ENCODE results near the gene KCNMB2. TPM values are rescaled to one million over a fixed set of nuclear protein-coding genes. Genes with fewer than 3 reads are reported as not detected.

Gene KCNMB2
- total RNA-seq, 1 experiment from 2014 or later: not detected

DNA sequence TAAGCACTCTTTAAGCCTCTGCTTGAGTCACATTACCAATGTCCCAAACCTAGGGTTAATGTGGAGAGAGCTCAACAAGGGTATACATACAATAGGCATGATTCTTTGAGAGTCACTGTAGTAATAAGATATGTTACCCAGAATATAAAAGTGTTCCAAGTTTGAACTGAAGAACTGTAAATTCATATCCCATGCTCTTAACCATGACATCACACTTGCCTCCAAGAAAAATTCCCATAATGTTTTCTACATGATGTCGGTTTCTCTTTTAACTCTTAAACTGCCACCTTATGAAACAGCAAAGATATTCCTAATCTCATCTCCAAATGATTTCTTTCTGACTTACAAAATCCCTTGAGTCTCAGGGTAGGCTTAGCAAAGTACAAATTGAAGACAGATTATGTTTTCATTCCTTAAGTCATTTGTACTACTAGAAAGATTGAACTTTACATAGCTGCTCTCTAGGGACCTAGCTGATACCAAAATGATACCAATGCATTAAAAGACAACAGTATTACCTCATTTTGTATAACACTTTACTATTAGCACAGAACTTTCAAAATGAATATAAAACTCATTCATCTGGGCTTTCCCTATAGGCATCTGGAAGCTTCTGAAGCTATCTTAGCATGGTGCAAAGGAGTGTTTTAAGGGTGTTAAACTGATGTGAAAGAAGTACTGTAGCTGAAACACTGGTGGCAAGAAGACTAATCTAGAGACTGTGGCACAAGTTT lies 127.1 kb downstream of the KCNMB2 start:
- Histone ChIP-seq H3F3A (ENCODE audit: low read length, unreplicated experiment) (no peaks in the 10 kb centered on the region), H3K27ac (ENCODE audit: low read length) (no peak overlapping the region), H3K4me1 (ENCODE audit: insufficient read depth, low read length) (no peaks in the 10 kb centered on the region), H3K9me3 (ENCODE audit: low read length) (no peaks in the 10 kb centered on the region), H3K4me2 (ENCODE audit: low read length) (no peak overlapping the region), H3K27me3 (ENCODE audit: low read length) (no peaks in the 10 kb centered on the region), H3K9ac (ENCODE audit: low read length) (no peak overlapping the region), H4K20me1 (ENCODE audit: low read length) (no peaks in the 10 kb centered on the region), H3K4me3 (ENCODE audit: low read length) (no peak overlapping the region), H3K79me2 (ENCODE audit: low read length) (no peaks in the 10 kb centered on the region), H2AFZ (ENCODE audit: low read length) (no peak overlapping the region), H3K36me3 (ENCODE audit: low read depth, low read length) (no peaks in the 10 kb centered on the region), H3K9me2 (replicated peaks; ENCODE audit: low read length) (no peaks in the 10 kb centered on the region)
- ATAC-seq (no peak), DNase-seq (no peak)
- BruUV-seq (replicated peaks): no TSS peak
- POLR2A ChIA-PET (ENCODE audit: unreplicated experiment): no interaction called here
- intact Hi-C loops (cut with micrococcal nuclease): no loop called here
- TF ChIP-seq EZH2 (IDR thresholded peaks at IDR 0.05; ENCODE audit: low read length, unreplicated experiment) (no peak), EZH2phosphoT487 (IDR thresholded peaks at IDR 0.05; ENCODE audit: borderline replicate concordance, low read length) (no peak)
- TF ChIP-seq, protein P1, sequence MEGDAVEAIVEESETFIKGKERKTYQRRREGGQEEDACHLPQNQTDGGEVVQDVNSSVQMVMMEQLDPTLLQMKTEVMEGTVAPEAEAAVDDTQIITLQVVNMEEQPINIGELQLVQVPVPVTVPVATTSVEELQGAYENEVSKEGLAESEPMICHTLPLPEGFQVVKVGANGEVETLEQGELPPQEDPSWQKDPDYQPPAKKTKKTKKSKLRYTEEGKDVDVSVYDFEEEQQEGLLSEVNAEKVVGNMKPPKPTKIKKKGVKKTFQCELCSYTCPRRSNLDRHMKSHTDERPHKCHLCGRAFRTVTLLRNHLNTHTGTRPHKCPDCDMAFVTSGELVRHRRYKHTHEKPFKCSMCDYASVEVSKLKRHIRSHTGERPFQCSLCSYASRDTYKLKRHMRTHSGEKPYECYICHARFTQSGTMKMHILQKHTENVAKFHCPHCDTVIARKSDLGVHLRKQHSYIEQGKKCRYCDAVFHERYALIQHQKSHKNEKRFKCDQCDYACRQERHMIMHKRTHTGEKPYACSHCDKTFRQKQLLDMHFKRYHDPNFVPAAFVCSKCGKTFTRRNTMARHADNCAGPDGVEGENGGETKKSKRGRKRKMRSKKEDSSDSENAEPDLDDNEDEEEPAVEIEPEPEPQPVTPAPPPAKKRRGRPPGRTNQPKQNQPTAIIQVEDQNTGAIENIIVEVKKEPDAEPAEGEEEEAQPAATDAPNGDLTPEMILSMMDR (conservative IDR thresholded peaks at IDR 0.05; ENCODE audit: low read depth, low read length): no peak
- CTCF ChIA-PET: no interaction called here

DNA sequence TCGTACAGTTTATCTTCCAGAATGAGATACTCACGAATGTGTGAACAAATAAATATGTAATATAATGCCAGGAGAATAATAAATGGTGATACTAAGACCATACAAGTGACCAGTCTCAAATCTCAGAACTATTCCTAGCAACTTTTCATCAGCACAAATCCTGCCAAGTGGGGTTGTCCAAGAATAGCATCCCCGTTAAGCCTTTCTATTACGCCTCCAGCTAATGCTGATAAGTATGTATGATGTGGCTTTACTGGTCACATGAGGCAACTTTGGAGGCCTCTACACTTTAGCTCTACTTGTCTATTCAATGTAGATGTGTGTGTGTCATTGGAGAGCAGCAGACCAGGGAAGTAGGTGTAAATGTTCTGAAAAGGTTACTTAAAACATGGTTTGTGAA lies 129.5 kb downstream of the KCNMB2 start:
- Histone ChIP-seq H3K4me1 (ENCODE audit: insufficient read depth, low read length) (no peaks in the 10 kb centered on the region), H3K9me3 (ENCODE audit: low read length) (no peaks in the 10 kb centered on the region), H3K4me2 (ENCODE audit: low read length) (no peak overlapping the region), H4K20me1 (ENCODE audit: low read length) (no peaks in the 10 kb centered on the region), H3K27me3 (ENCODE audit: low read length) (no peaks in the 10 kb centered on the region), H3K9me2 (replicated peaks; ENCODE audit: low read length) (no peaks in the 10 kb centered on the region), H3K79me2 (ENCODE audit: low read length) (no peaks in the 10 kb centered on the region), H3K27ac (ENCODE audit: low read length) (no peak overlapping the region), H3F3A (ENCODE audit: low read length, unreplicated experiment) (no peaks in the 10 kb centered on the region), H3K4me3 (ENCODE audit: low read length) (no peak overlapping the region), H3K36me3 (ENCODE audit: low read depth, low read length) (no peaks in the 10 kb centered on the region), H2AFZ (ENCODE audit: low read length) (no peak overlapping the region), H3K9ac (ENCODE audit: low read length) (no peak overlapping the region)
- ATAC-seq (no peak), DNase-seq (no peak)
- TF ChIP-seq, protein P1 (conservative IDR thresholded peaks at IDR 0.05; ENCODE audit: low read depth, low read length): no peak
- TF ChIP-seq EZH2 (IDR thresholded peaks at IDR 0.05; ENCODE audit: low read length, unreplicated experiment): no peak
- CTCF ChIA-PET: no interaction called here
- POLR2A ChIA-PET (ENCODE audit: unreplicated experiment): no interaction called here
- intact Hi-C loops (cut with micrococcal nuclease): no loop called here
- BruUV-seq (replicated peaks): no TSS peak

DNA sequence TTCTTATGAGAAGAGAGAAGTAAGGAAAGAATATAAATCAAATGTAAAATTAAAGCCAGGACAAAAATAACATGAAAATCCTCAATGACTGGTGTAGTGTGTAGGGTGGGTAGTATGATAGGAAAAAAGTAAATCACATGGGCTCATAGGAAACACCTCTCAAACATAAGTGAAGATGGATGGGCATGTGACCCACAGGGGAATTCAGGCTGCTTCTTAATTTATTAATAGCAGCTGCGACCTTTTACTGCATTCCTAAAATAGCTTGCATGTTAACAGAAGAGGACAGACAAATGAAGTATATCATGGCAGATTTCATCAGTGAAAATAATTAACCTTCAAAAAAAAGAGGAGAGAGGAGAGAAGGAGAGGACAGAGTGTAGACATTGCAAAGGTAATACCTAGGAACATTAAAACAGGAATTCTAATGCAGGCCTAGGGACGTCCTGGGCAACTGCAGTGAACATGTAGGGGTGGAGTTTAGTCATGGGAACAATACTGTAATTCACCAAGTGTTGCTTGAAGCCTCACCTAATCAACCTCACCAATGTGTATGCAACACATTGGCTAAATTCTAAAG lies 132.9 kb downstream of the KCNMB2 start:
- ChIA-PET CTCF (no interaction called here), POLR2A (ENCODE audit: unreplicated experiment) (no interaction called here)
- TF ChIP-seq EZH2 (IDR thresholded peaks at IDR 0.05; ENCODE audit: low read length, unreplicated experiment): no peak
- no peak for TF ChIP-seq EZH2phosphoT487 (IDR thresholded peaks at IDR 0.05; ENCODE audit: borderline replicate concordance, low read length)
- TF ChIP-seq, protein P1 (conservative IDR thresholded peaks at IDR 0.05; ENCODE audit: low read depth, low read length): no peak
- Histone ChIP-seq H3K36me3 (ENCODE audit: low read depth, low read length) (no peaks in the 10 kb centered on the region), H3K27ac (ENCODE audit: low read length) (no peak overlapping the region), H3K4me3 (ENCODE audit: low read length) (no peak overlapping the region), H4K20me1 (ENCODE audit: low read length) (no peaks in the 10 kb centered on the region), H3K4me1 (ENCODE audit: insufficient read depth, low read length) (no peaks in the 10 kb centered on the region), H3K9me3 (ENCODE audit: low read length) (no peaks in the 10 kb centered on the region), H3K27me3 (ENCODE audit: low read length) (no peaks in the 10 kb centered on the region), H3K4me2 (ENCODE audit: low read length) (no peak overlapping the region), H3K9me2 (replicated peaks; ENCODE audit: low read length) (no peaks in the 10 kb centered on the region), H2AFZ (ENCODE audit: low read length) (no peak overlapping the region), H3K79me2 (ENCODE audit: low read length) (no peaks in the 10 kb centered on the region), H3F3A (ENCODE audit: low read length, unreplicated experiment) (no peaks in the 10 kb centered on the region), H3K9ac (ENCODE audit: low read length) (no peak overlapping the region)
- BruUV-seq (replicated peaks): no TSS peak
- intact Hi-C loops (cut with micrococcal nuclease): no loop called here
- DNase-seq (no peak), ATAC-seq (no peak)
